Ovary (tissue), 3 donors: ENCODE measurements around the gene ING1.

Source experiments
- CTCF ChIP-seq, 3 donors: fragments of 450-650 bp in 2 of 3; fragments of 200-600 bp in 1 of 3; IDR thresholded peaks; one replicate each; pipeline versions ENCODE4 v1.5.1 to v1.8.0; 2016 to 2022; ENCODE audit warnings: antibody characterized with exemption in 3 of 3, mild to moderate bottlenecking in 1 of 3
- EP300 ChIP-seq: sonication (generic); formaldehyde crosslinking; IDR thresholded peaks from one replicate; pipeline ENCODE4 v1.6.1; 2017; ENCODE audit warnings: antibody characterized with exemption
- POLR2A ChIP-seq: fragments of 450-650 bp; IDR thresholded peaks from one replicate; pipeline ENCODE4 v1.6.1; 2017; ENCODE audit warnings: antibody characterized with exemption, mild to moderate bottlenecking, moderate library complexity
- donor health status: DM: no; HTN: no; CAD: no.

- TF ChIP-seq POLR2A, result no peak
- no peak for TF ChIP-seq EP300
- TF ChIP-seq CTCF (IDR thresholded peaks at IDR 0.05), result no peak
Measured at GRCh38 chr13:110737555-110737954, 24.1 kb downstream of the ING1 start.
